A673 (cell line): Measurements from ENCODE around the gene EYS.

Experiments
- EZH2 ChIP-seq: fragments of 200-600 bp; sonication (generic); IDR thresholded peaks from 2 replicates; pipeline ENCODE4 v1.6.1; 2017; ENCODE audit warnings: borderline replicate concordance, low read depth, mild to moderate bottlenecking, mixed read lengths, antibody characterized with exemption, low read length; ENCODE audit not compliant: poor library complexity, severe bottlenecking
- TF ChIP-seq, protein P1 (sequence below): fragments of 300-800, 200-600 bp; sonication (generic); conservative IDR thresholded peaks from 2 replicates; pipeline ENCODE4 v1.5.1; 2017; ENCODE audit warnings: low read depth, mild to moderate bottlenecking, antibody characterized with exemption, low read length, moderate library complexity, mixed read lengths

DNA sequence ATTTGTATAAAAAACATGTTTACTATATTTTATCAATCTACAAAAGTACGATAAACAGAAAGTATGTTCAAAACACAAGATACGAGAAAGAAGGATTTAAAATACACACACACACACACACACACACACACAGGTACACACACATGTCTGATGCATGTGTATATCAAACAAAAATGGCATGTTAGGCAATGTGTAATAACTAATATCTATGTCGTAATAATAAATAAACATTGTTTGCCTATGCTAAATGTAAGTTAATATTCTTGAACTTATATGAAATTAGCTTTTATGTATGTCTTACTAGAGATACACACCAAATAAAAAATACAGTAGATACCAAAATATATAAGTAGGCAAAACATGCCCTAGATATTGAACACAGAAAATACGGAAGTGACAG, 894.9 kb downstream of the EYS start:
- TF ChIP-seq, protein P1, sequence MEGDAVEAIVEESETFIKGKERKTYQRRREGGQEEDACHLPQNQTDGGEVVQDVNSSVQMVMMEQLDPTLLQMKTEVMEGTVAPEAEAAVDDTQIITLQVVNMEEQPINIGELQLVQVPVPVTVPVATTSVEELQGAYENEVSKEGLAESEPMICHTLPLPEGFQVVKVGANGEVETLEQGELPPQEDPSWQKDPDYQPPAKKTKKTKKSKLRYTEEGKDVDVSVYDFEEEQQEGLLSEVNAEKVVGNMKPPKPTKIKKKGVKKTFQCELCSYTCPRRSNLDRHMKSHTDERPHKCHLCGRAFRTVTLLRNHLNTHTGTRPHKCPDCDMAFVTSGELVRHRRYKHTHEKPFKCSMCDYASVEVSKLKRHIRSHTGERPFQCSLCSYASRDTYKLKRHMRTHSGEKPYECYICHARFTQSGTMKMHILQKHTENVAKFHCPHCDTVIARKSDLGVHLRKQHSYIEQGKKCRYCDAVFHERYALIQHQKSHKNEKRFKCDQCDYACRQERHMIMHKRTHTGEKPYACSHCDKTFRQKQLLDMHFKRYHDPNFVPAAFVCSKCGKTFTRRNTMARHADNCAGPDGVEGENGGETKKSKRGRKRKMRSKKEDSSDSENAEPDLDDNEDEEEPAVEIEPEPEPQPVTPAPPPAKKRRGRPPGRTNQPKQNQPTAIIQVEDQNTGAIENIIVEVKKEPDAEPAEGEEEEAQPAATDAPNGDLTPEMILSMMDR: no peak
- TF ChIP-seq EZH2: no peak
